Prostate gland (tissue), 2 donors: ENCODE results near the gene SMIM24. TPM values are rescaled to one million over a fixed set of nuclear protein-coding genes. Genes with fewer than 3 reads are reported as not detected.
"Not testable (repeated sequence)": the region's sequence is repeated elsewhere in the genome, so short reads cannot be mapped to it uniquely, and the experiment has no call there.

Source experiments
- DNase-seq: peaks from one replicate; pipeline ENCODE4 v3.0.0-alpha.2; 2019; ENCODE audit warnings: low spot score
- H3K27ac ChIP-seq, 2 donors: fragments of 200-600 bp; sonication (generic); 2 replicates each; pipeline ENCODE4 v1.5.1; 2017 to 2019
- H3K27me3 ChIP-seq: fragments of 200-600 bp; sonication (generic); replicated peaks from 2 replicates; pipeline ENCODE4 v1.5.1; 2019; ENCODE audit not compliant: insufficient read depth
- H3K36me3 ChIP-seq, 2 donors: fragments of 200-600 bp; sonication (generic); 1 replicate in 1 of 2; 2 replicates in 1 of 2; pipeline versions ENCODE4 v1.5.1 to v1.8.1; 2017 to 2019
- H3K4me1 ChIP-seq: fragments of 200-600 bp; sonication (generic); replicated peaks from 2 replicates; pipeline ENCODE4 v1.5.1; 2019
- H3K4me3 ChIP-seq, 2 donors: fragments of 200-600 bp; sonication (generic); 2 replicates each; pipeline ENCODE4 v1.5.1; 2017 to 2019
- H3K9me3 ChIP-seq: fragments of 200-600 bp; sonication (generic); 2 replicates; pipeline ENCODE4 v1.5.1; 2017
- CTCF ChIP-seq, 4 experiments: fragments of 200-600 bp in 2 of 4; fragments of 450-650 bp in 2 of 4; sonication (generic) in 2 of 4; IDR thresholded peaks; 1 replicate in 3 of 4; 2 replicates in 1 of 4; pipeline ENCODE4 v1.5.1; 2016 to 2019; ENCODE audit warnings: antibody characterized with exemption in 4 of 4, mild to moderate bottlenecking in 2 of 4, moderate library complexity in 2 of 4
- POLR2A ChIP-seq: fragments of 450-650 bp; IDR thresholded peaks from one replicate; pipeline ENCODE4 v1.6.1; 2016; ENCODE audit warnings: antibody characterized with exemption, mild to moderate bottlenecking
- POLR2AphosphoS5 ChIP-seq: sonication (generic); formaldehyde crosslinking; IDR thresholded peaks from one replicate; pipeline ENCODE4 v1.6.1; 2017; ENCODE audit warnings: antibody characterized with exemption
- WGBS: methylation state at CpG from one replicate; pipeline ENCODE4 v1.1.5; 2018; 5-methylcytosine and 5-hydroxymethylcytosine counted together
- intact Hi-C: fragments of 100-400 bp; cut with DNase I; formaldehyde crosslinking; loops from one replicate; pipeline ENCODE4 v1.14.2; 2022
- total RNA-seq, 2 donors: library from RNA; depleted of rRNA; stranded (reverse); fragments of >200 nt; gene quantifications; one replicate each; pipeline ENCODE4 v1.1.0, GENCODE V29; 2016

Gene SMIM24
- total RNA-seq: 1 to 10 TPM in 1 of 2 donors, under 1 TPM in 1; 0.32 to 1.6 TPM

DNA sequence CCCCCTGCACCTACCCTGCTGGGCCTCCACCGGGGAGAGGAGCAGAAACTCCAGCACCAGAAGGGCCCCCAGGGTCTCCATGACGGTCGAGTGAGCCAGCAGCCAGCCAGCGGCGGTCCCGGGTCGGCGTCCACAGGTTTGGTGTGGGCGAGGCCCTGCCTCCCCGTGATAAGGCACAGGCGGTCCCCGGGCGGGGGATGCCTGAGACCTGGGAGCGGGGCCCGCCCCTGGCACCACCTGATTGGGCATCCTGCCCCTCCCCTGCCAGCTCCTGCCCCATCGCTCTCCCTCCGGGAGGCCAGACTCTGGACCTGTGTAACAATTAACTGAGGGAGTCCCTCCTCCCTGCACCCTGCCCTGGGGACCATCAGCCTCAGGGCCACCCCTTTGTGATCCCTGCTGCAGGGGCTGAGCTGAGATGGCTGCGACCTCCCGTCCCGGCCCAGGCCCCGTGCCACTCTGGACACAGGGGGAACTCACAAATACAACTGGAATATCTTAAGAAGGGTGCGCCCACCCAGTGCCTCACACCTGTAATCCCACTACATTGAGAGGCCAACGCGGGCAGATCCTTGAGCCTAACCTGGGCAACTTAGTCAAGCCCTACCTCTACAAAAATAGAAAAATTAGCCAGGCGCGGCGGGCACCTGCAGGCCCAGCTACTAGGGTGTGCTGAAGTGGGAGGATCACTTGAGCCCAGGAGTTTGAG, at the start of gene SMIM24:
Gene SMIM24, minus strand, starts transcription at position 143 of the 709 bp plus-strand sequence. Its CDS starts 62 bp downstream, at position 81.
- Histone ChIP-seq H3K4me3 (no peak within 1 kb of the TSS), H3K9me3 (no peaks in the 10 kb centered on the region), H3K27me3 (no peaks in the 10 kb centered on the region), H3K27ac (no peak within 1 kb of the TSS), H3K36me3 (no peaks in the 10 kb centered on the region), H3K4me1 (no peaks in the 10 kb centered on the region)
- DNase-seq: no peak
- WGBS: 45% methylated on average over 26 of the region's 27 CpGs
- intact Hi-C loops: no loop called here
- TF ChIP-seq POLR2AphosphoS5 (no peak), POLR2A (no peak), CTCF (IDR thresholded peaks at IDR 0.05) (no peak)

DNA sequence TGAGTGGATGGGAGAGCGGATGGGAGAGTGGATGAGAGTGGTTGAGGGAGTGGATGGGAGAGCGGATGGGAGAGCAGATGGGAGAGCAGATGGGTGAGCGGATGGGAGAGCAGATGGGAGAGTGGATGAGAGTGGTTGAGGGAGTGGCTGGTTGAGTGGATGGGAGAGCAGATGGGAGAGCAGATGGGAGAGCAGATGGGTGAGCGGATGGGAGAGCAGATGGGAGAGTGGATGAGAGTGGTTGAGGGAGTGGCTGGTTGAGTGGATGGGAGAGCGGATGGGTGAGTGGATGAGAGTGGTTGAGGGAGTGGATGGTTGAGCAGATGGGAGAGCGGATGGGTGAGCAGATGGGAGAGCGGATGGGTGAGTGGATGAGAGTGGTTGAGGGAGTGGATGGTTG, 49.0 kb upstream of the SMIM24 start:
- H3K4me1 ChIP-seq, H3K9me3 ChIP-seq, DNase-seq, intact Hi-C loops, H3K27ac ChIP-seq, H3K27me3 ChIP-seq, H3K4me3 ChIP-seq: not testable (repeated sequence)
- 94% methylated on average over 7 of the region's 7 CpGs for WGBS
- H3K36me3 ChIP-seq: peaks cover 21 to 32% of the 10 kb centered on the region in 2 donors

GRCh38 chr19:3528539-3529211, 48.4 kb upstream of the SMIM24 start:
- TF ChIP-seq CTCF (IDR thresholded peaks at IDR 0.05): no peak
- no peak for TF ChIP-seq POLR2A
- Histone ChIP-seq H3K27me3 (no peaks in the 10 kb centered on the region), H3K4me3 (no peak overlapping the region), H3K9me3 (no peaks in the 10 kb centered on the region), H3K27ac (no peak overlapping the region), H3K4me1 (no peaks in the 10 kb centered on the region), H3K36me3 (peaks cover 21 to 31% of the 10 kb centered on the region in 2 donors)
- intact Hi-C loops: no loop called here
- no peak for DNase-seq
- 93% methylated on average over 20 of the region's 20 CpGs for WGBS

GRCh38 chr19:3528080-3528479, 47.8 kb upstream of the SMIM24 start:
- 97% methylated on average over 14 of the region's 14 CpGs for WGBS
- peaks cover 21 to 25% of the 10 kb centered on the region in 2 donors for H3K36me3 ChIP-seq

More at GRCh38 chr19:3528080-3528479, 47.8 kb upstream of the SMIM24 start:
- Histone ChIP-seq H3K27ac (no peak overlapping the region), H3K4me3 (no peak overlapping the region), H3K9me3 (no peaks in the 10 kb centered on the region), H3K27me3 (no peaks in the 10 kb centered on the region), H3K4me1 (no peaks in the 10 kb centered on the region)
- DNase-seq: no peak
- intact Hi-C loops: no loop called here
- no peak for TF ChIP-seq POLR2A
- TF ChIP-seq CTCF (IDR thresholded peaks at IDR 0.05): no peak
- TF ChIP-seq POLR2AphosphoS5: no peak
